DMS53 treated with DMSO at 0.1 percent for 48 hours (cell line): ENCODE results near the gene CD34.

Experiments
- DNase-seq: peaks from one replicate; lab custom pipeline; 2025; ENCODE audit not compliant: unreplicated experiment; lab: John Stamatoyannopoulos, UW

CD34 gene

GRCh38 chr1:207857447-207857846, 53.5 kb downstream of the CD34 start:
- no peak for DNase-seq

GRCh38 chr1:207856276-207857023, 54.5 kb downstream of the CD34 start:
- no peak for DNase-seq

GRCh38 chr1:207854001-207854400, 56.9 kb downstream of the CD34 start:
- DNase-seq, result no peak

- DNase-seq, result no peak
Observed at GRCh38 chr1:207853372-207853757, 57.6 kb downstream of the CD34 start.

- no peak for DNase-seq
Observed at GRCh38 chr1:207852576-207853371, 58.2 kb downstream of the CD34 start.

- no peak for DNase-seq
Observed at GRCh38 chr1:207851696-207852095, 59.2 kb downstream of the CD34 start.

GRCh38 chr1:207850621-207851407, 60.1 kb downstream of the CD34 start:
- no peak for DNase-seq

GRCh38 chr1:207849646-207850045, 61.3 kb downstream of the CD34 start:
- no peak for DNase-seq

GRCh38 chr1:207849016-207849415, 61.9 kb downstream of the CD34 start:
- no peak for DNase-seq

GRCh38 chr1:207848234-207848633, 62.7 kb downstream of the CD34 start:
- DNase-seq, result peak; percentile 99

- no peak for DNase-seq
Observed at GRCh38 chr1:207847116-207847515, 63.8 kb downstream of the CD34 start.

- DNase-seq, result no peak
Observed at GRCh38 chr1:207845109-207845508, 65.8 kb downstream of the CD34 start.

GRCh38 chr1:207844371-207844770, 66.6 kb downstream of the CD34 start:
- no peak for DNase-seq

GRCh38 chr1:207842506-207842905, 68.4 kb downstream of the CD34 start:
- DNase-seq, result no peak

GRCh38 chr1:207841901-207842300, 69.0 kb downstream of the CD34 start:
- no peak for DNase-seq

- no peak for DNase-seq
Observed at GRCh38 chr1:207841293-207841692, 69.6 kb downstream of the CD34 start.

- DNase-seq, result no peak
Observed at GRCh38 chr1:207840380-207840779, 70.5 kb downstream of the CD34 start.

- DNase-seq, result no peak
Observed at GRCh38 chr1:207839083-207839413, 71.9 kb downstream of the CD34 start.

- DNase-seq, result no peak
Observed at GRCh38 chr1:207838156-207839082, 72.5 kb downstream of the CD34 start.

GRCh38 chr1:207837673-207838072, 73.3 kb downstream of the CD34 start:
- no peak for DNase-seq
